Activated CD8-positive, alpha-beta memory T cell treated with anti-CD3 and anti-CD28 coated beads, Interleukin-2, amount 10 ng/mL, durations not matched to agents 7 days and 5 days (primary cell): ENCODE results near the gene FABP7. TPM values are rescaled to one million over a fixed set of nuclear protein-coding genes. Genes with fewer than 3 reads are reported as not detected.
"Not testable (repeated sequence)": the region's sequence is repeated elsewhere in the genome, so short reads cannot be mapped to it uniquely, and the experiment has no call there.

Experiments used
- ATAC-seq: fragments of 150-1000 bp; cut with Tn5 transposase; one replicate; pipeline ENCODE4 v1.10.0; 2021; ENCODE audit warnings: moderate library complexity
- CTCF ChIA-PET: fragments of 350-600 bp; sonication (Branson Sonifier 250); formaldehyde crosslinking; loops from one replicate; lab custom pipeline; 2021; ENCODE audit warnings: antibody characterized with exemption; lab: Charles Lee
- DNase-seq: peaks from one replicate; pipeline ENCODE4 v3.0.0-alpha.2; 2020
- H3K27ac Mint-ChIP-seq: one replicate; pipeline ENCODE4 v1.8.0; 2021; ENCODE audit warnings: mild to moderate bottlenecking, mixed read lengths
- H3K27me3 Mint-ChIP-seq: one replicate; pipeline ENCODE4 v1.8.0; 2021; ENCODE audit warnings: mixed read lengths
- H3K36me3 Mint-ChIP-seq: one replicate; pipeline ENCODE4 v1.8.0; 2021; ENCODE audit warnings: mild to moderate bottlenecking, mixed read lengths
- H3K4me1 Mint-ChIP-seq: one replicate; pipeline ENCODE4 v1.8.0; 2021; ENCODE audit warnings: mixed read lengths
- H3K4me3 Mint-ChIP-seq: one replicate; pipeline ENCODE4 v1.8.0; 2021; ENCODE audit warnings: mild to moderate bottlenecking, moderate library complexity, mixed read lengths
- H3K9me3 Mint-ChIP-seq: one replicate; pipeline ENCODE4 v1.8.0; 2022; ENCODE audit warnings: low read depth, mixed read lengths
- total RNA-seq, 2 experiments: library from RNA; stranded (reverse); gene quantifications; one replicate each; pipeline ENCODE4 v1.2.3, GENCODE V29; 2021

The FABP7 gene
- total RNA-seq, 2 experiments from 2014 or later = not detected

DNA sequence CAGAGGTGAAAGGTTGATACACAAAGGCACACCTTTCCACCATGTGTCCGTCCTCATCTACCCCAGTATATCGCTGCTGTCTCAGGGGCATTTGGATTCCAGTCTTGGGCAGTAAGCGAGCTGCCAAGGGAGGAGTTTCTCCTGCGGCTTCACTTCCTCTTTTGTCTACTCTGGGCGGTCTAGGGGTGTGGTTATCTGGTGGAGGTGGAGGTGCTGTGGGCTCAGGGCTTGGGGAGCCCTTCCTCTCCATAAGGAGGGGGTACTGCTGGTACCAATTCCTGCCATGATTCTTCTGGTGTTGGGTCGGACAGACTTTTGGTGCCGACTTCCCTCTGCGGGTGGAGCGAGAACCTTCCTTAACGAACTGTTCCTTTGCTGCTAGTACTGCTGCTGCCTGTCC, 31.9 kb upstream of the FABP7 start:
- Mint-ChIP-seq H3K4me1 (peaks cover 13% of the 10 kb centered on the region), H3K27me3 (no peaks in the 10 kb centered on the region), H3K27ac (no peak overlapping the region), H3K4me3 (no peak overlapping the region), H3K9me3 (no peaks in the 10 kb centered on the region), H3K36me3 (no peaks in the 10 kb centered on the region)
- DNase-seq (no peak), ATAC-seq (no peak)
- CTCF ChIA-PET = no interaction called here

DNA sequence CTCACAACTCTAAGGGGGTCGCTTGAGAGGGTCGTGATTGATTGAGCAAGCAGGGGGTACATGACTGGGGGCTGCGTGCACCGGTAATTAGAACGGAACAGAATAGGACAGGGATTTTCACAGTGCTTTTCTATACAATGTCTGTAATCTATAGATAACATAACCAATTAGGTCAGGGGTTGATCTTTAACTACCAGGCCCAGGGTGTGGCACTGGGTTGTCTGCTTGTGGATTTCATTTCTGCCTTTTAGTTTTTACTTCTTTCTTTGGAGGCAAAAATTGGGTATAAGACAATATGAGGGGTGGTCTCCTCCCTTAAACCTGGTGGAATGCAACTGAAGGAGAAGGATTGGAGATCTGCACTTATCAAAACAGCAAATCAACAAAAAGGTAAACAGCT, 30.6 kb upstream of the FABP7 start:
- H3K4me3 Mint-ChIP-seq, H3K27me3 Mint-ChIP-seq, H3K9me3 Mint-ChIP-seq, ATAC-seq, H3K27ac Mint-ChIP-seq, H3K36me3 Mint-ChIP-seq, DNase-seq, CTCF ChIA-PET: not testable (repeated sequence)
- H3K4me1 Mint-ChIP-seq = peaks cover 15% of the 10 kb centered on the region

DNA sequence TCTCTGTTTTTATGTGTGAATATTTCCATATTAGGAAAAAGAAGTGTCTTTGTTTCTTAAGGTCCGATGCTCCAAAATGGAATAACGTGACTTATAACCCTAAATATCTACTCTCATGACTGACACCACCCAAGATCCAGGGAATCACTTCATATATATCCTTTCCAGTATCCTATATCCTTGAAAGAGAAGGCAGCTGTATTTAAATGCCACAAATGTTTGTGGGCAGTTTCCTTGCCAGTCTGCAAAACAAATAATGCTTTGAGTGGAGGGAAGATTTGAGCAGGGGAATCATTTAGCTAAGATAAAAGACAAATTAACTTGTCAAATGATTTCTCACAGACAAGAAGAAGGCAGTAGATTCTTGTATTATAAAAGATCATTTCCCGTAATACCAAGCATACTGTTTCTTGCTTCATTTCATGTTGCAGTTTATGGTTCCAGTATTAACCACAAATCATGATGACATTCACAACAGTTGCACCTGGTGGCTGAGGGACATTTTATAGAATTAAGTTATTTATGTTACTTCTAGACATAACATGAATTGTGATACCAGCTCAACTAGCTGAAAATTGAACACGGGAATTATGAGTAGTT, 30.0 kb upstream of the FABP7 start:
- no peaks in the 10 kb centered on the region for H3K27me3 Mint-ChIP-seq
- CTCF ChIA-PET = no interaction called here
- H3K4me3 Mint-ChIP-seq = no peak overlapping the region
- no peaks in the 10 kb centered on the region for H3K9me3 Mint-ChIP-seq
- H3K36me3 Mint-ChIP-seq = no peaks in the 10 kb centered on the region
- DNase-seq (no peak), ATAC-seq (no peak)
- H3K27ac Mint-ChIP-seq = no peak overlapping the region
- peaks cover 15% of the 10 kb centered on the region for H3K4me1 Mint-ChIP-seq

DNA sequence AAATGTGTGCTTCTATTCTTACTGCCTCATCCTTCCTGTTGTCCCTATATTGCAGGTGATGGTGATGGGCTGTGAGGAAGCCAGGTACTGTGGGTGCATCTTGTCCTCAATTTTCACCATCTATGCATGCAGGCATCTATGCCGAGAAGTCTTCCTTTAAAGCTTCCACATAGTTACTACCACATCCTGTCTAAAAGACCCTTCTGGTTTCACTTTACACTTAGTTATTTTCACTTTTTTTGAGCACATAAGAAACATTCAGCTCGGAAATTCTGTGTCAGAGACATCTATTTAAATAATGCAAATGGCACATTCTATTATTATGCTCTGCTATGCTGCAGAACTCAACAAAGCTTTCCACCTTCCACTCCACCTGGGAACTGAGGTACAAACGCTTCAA, 28.2 kb upstream of the FABP7 start:
- CTCF ChIA-PET = interaction anchor here (1.6 kb wide), 1 partner anchor 51 kb away, joined by 3 read pairs; no protein-coding TSS in a partner anchor
- DNase-seq = no peak
- ATAC-seq = peak; percentile 65
- no peaks in the 10 kb centered on the region for H3K36me3 Mint-ChIP-seq
- H3K4me1 Mint-ChIP-seq = peaks cover 15% of the 10 kb centered on the region
- no peaks in the 10 kb centered on the region for H3K27me3 Mint-ChIP-seq
- no peaks in the 10 kb centered on the region for H3K9me3 Mint-ChIP-seq
- no peak overlapping the region for H3K4me3 Mint-ChIP-seq
- peak overlapping the region; percentile 17 for H3K27ac Mint-ChIP-seq

DNA sequence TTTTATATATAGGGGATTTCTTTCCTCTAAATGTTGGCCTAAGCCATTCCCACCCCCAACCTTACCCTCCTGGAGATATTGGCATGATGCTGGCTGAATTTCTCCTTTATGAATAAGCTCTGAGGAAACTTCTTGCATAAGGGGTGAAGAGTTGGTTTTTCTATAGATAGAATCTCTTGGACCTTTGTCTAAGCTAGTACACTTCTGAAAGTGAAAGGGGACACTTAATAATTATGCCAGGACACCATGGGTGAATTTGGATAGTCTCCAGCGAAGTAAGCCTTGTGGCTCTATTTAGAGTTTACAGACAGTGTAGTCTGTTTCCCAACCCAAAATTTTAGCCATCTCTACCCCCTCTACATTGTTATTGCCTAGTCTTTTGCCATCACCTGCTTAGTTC, 27.1 kb upstream of the FABP7 start:
- ATAC-seq (no peak), DNase-seq (no peak)
- Mint-ChIP-seq H3K9me3 (no peaks in the 10 kb centered on the region), H3K27ac (no peak overlapping the region), H3K36me3 (no peaks in the 10 kb centered on the region), H3K4me3 (no peak overlapping the region), H3K4me1 (peaks cover 15% of the 10 kb centered on the region), H3K27me3 (no peaks in the 10 kb centered on the region)
- CTCF ChIA-PET = interaction anchor here (1.1 kb wide), 1 partner anchor 87 kb away, joined by 4 read pairs; no protein-coding TSS in a partner anchor

DNA sequence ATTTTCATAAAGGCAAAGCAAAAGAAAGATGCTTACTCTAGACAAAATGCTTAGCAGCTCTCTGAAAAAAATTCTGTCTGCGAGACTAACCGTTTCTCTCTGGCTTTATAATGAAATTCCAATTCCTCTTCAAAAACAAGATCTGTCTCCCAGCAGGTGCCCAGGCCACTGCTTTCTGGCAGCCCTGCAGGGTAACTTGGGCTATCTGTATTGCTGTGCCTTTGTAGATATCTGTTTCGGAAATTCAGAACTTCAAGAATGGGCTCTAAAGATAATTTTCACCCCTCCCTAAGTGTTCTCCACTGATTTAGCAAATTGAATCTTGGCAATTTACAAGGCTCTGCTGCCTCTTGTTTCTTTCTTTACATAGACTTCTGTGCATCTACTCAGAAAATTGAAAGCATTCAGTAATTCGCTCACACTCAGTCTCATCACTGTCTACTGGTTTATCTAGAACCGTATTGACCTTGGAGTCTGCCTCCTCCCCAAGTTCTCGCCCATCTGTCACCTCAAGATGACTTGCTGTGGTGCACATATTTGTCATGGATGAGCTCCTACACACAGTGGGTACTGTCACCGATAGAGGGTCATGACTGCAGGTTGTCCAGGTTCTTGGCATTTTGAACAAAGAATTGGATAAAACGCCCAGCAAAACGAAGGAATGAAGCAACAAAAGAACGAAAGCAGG, 26.4 kb upstream of the FABP7 start:
- Mint-ChIP-seq H3K9me3 (no peaks in the 10 kb centered on the region), H3K36me3 (no peaks in the 10 kb centered on the region), H3K27ac (no peak overlapping the region), H3K27me3 (no peaks in the 10 kb centered on the region), H3K4me3 (no peak overlapping the region), H3K4me1 (peaks cover 12% of the 10 kb centered on the region)
- DNase-seq (no peak), ATAC-seq (no peak)
- CTCF ChIA-PET = interaction anchor here (1.1 kb wide), 1 partner anchor 86 kb away, joined by 4 read pairs; no protein-coding TSS in a partner anchor

DNA sequence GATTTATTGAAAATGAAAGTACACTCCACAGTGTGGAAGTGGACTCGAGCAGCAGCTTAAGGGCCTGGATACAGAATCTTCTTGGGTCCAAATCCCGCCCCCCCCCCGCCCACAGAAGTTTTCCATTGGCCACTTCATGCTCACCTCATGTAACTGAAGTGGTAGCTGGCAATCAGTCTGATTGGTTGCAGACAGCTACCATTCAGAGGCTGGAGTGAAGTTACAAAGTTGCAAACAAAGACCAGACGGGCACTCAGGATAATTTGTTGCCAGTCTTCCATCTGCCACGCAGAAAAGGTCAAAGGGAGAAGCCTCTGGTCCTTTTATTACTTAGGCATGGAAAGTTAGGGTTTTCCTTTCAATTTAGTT, 25.8 kb upstream of the FABP7 start:
- DNase-seq = no peak
- Mint-ChIP-seq H3K27ac (no peak overlapping the region), H3K27me3 (no peaks in the 10 kb centered on the region), H3K36me3 (no peaks in the 10 kb centered on the region), H3K4me3 (no peak overlapping the region), H3K9me3 (no peaks in the 10 kb centered on the region), H3K4me1 (peaks cover 12% of the 10 kb centered on the region)
- ATAC-seq = no peak
- CTCF ChIA-PET = interaction anchor here (0.8 kb wide), 1 partner anchor 86 kb away, joined by 3 read pairs; no protein-coding TSS in a partner anchor

DNA sequence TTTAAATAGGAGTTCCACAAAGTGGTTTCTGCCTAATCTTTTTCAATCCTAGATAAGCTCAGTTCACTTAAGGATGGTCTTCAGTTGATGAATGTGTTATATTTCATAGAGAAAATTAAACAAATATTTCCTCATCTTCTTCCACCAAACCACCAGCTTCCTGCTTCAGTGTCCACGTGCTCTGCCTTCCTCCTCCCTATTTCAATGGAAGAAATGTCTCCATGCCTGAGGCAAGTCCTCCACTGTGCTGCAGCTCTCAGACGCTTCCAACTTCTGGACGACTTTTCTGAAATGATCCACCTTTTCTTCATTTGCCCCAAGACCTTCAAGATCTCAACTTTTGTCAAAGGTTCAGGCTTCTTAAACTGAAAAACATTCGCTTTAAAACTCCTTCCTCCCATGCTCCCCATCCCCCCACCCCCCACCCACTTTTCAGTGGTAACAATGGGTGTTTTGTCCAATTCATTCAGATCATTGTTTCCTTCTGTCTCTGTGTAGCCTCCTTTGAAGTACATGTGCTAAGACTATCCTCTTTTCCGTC, 25.3 kb upstream of the FABP7 start:
- Mint-ChIP-seq H3K27me3 (no peaks in the 10 kb centered on the region), H3K4me3 (no peak overlapping the region), H3K9me3 (no peaks in the 10 kb centered on the region), H3K4me1 (peaks cover 16% of the 10 kb centered on the region), H3K36me3 (no peaks in the 10 kb centered on the region), H3K27ac (no peak overlapping the region)
- no peak for ATAC-seq
- DNase-seq = no peak
- CTCF ChIA-PET = interaction anchor here (0.8 kb wide), 1 partner anchor 85 kb away, joined by 3 read pairs; no protein-coding TSS in a partner anchor

DNA sequence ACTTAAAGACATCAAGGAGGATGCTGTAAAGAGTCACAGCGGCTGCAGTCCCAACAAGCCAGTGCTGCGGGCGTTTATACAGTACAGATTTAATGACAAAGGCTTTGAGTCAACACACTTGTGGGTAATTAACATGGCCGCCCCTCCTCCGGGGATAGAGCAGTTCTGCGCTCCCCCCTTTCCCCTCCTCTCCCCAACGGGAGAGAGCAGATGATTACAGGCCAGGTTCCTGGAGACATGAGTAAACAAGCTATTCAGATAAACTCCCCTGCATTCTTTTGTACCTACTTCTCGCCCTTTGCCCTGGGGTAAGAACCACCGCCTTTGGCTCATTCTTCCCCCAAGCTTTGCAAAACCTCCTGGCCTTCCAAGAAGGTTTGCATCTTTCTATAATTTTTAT, 23.6 kb upstream of the FABP7 start:
- DNase-seq (no peak), ATAC-seq (no peak)
- Mint-ChIP-seq H3K4me1 (peaks cover 18% of the 10 kb centered on the region), H3K27ac (no peak overlapping the region), H3K9me3 (no peaks in the 10 kb centered on the region), H3K27me3 (no peaks in the 10 kb centered on the region), H3K36me3 (no peaks in the 10 kb centered on the region), H3K4me3 (no peak overlapping the region)
- CTCF ChIA-PET = no interaction called here

DNA sequence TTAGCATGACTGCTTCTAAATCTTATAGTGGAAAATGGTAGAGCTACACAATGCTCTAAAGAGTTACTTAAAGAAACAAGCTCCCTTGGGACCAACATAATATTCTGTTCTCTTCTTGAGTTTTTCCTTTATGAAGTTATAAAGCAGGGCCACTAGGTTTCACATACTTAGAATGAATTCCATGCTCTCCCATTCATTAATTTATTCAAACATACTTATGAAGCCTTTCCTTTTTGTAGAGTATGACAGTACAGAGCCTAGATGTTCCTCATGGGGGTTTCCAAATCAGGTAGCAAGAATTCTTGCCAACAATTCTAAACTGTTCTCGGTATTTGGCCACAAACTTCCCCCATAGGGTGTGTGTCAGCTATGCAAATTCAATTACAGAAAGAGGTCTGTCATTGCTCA, 20.6 kb upstream of the FABP7 start:
- Mint-ChIP-seq H3K27ac (no peak overlapping the region), H3K27me3 (peaks cover under 1% of the 10 kb centered on the region), H3K4me3 (no peak overlapping the region), H3K4me1 (peaks cover 6% of the 10 kb centered on the region), H3K9me3 (no peaks in the 10 kb centered on the region), H3K36me3 (no peaks in the 10 kb centered on the region)
- no peak for ATAC-seq
- no peak for DNase-seq
- CTCF ChIA-PET = no interaction called here

DNA sequence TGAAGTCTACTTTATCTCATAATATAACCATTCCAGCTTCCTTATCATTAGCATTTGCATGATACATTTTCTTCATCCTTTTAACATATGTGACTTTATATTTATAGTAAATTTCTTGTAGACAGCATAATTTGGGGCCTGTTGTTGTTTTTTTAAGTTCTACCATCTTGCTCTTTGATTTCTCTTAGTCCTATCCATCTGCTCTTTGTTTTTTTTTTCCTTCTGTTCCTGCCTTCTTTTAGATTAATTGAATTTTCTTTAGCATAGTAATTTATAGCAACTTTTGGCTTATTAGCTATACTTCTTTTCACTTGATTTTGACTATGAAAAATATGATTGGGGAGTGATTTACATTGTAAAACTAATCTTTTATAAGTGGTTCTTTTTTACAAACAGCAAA, 19.2 kb upstream of the FABP7 start:
- no peak overlapping the region for H3K4me3 Mint-ChIP-seq

DNA sequence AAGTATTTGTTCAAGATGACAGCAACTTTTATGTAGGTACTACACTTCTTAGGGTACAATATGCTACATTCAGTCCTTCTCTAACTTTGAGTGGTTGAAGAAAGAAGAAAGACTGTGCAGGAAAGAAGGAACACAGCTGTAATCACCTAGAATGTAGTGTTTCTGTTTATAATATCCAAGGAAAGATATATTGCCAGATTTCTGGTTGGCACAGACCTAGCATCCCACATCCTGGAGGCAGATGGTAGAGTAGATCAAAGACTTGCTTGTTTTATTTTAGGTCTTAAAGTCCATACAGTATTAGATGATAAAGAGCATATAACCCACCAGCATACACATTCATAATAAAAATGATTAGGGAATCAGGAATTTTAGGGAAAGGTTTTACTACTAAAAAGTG, 13.3 kb upstream of the FABP7 start:
- no peaks in the 10 kb centered on the region for H3K9me3 Mint-ChIP-seq
- H3K4me3 Mint-ChIP-seq = no peak overlapping the region
- H3K27me3 Mint-ChIP-seq = peaks cover 20% of the 10 kb centered on the region
- ATAC-seq (no peak), DNase-seq (no peak)
- no peaks in the 10 kb centered on the region for H3K36me3 Mint-ChIP-seq
- CTCF ChIA-PET = no interaction called here
- H3K4me1 Mint-ChIP-seq = no peaks in the 10 kb centered on the region
- no peak overlapping the region for H3K27ac Mint-ChIP-seq

More for the DNA sequence above, 19.2 kb upstream of the FABP7 start:
- no peak overlapping the region for H3K27ac Mint-ChIP-seq
- DNase-seq (no peak), ATAC-seq (no peak)
- peaks cover 6% of the 10 kb centered on the region for H3K4me1 Mint-ChIP-seq
- H3K27me3 Mint-ChIP-seq = peaks cover 3% of the 10 kb centered on the region
- H3K9me3 Mint-ChIP-seq = no peaks in the 10 kb centered on the region
- CTCF ChIA-PET = no interaction called here
- no peaks in the 10 kb centered on the region for H3K36me3 Mint-ChIP-seq

DNA sequence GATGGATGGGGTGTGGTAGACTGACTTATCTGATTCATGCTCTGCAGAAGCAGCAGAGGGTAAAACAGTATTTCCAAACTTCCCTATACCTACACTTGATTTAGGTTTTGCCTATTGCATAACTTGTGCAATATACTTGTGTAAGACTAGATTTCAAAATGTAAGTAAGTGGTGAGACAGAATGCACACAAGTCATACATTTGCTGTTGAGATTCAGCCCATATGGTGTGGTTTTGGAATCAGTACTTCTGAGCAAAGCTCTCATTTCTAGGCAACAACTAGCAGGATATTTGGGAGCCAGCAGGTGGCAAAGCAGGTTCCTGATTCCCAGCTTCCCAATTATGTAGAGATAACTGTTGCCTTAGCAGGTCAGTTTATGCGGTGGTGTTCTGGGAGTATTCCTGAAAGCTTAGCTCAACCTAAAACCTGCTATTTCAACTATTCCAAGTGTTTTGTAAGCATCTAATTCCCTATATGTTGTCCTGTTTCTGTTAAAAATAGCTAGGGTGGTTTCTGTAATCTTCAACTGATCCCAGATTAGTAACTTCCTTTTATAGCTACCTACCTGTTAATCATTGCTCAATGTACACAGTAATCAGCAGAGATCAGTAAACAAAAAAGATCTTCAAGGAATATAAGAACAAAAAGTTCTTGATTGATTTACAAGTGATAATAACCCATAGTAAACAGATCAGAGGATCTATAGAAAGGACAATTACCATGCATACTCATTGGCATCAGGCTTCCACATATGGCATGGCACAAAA, 8.5 kb upstream of the FABP7 start:
- Mint-ChIP-seq H3K27ac (no peak overlapping the region), H3K4me3 (no peak overlapping the region), H3K27me3 (peaks cover 30% of the 10 kb centered on the region), H3K4me1 (no peaks in the 10 kb centered on the region), H3K9me3 (no peaks in the 10 kb centered on the region), H3K36me3 (no peaks in the 10 kb centered on the region)
- no peak for ATAC-seq
- DNase-seq = no peak
- CTCF ChIA-PET = interaction anchor here (0.7 to 1.2 kb wide), 2 partner anchors 14 to 15 kb away, joined by 3 read pairs; no protein-coding TSS in a partner anchor
